GM12801 (cell line): ENCODE measurements around the gene NLRP6.

Source experiments
- CTCF ChIP-seq: IDR thresholded peaks from one replicate; pipeline ENCODE4 v1.5.1; 2011; ENCODE audit warnings: control low read depth; ENCODE audit not compliant: insufficient read length; ENCODE audit errors: extremely low read depth

NLRP6 gene

GRCh38 chr11:278001-278951, at the start of gene NLRP6:
NLRP6 (plus strand) TSS chr11:278407; CDS start chr11:278570, 163 bp downstream.
- TF ChIP-seq CTCF: no peak

DNA sequence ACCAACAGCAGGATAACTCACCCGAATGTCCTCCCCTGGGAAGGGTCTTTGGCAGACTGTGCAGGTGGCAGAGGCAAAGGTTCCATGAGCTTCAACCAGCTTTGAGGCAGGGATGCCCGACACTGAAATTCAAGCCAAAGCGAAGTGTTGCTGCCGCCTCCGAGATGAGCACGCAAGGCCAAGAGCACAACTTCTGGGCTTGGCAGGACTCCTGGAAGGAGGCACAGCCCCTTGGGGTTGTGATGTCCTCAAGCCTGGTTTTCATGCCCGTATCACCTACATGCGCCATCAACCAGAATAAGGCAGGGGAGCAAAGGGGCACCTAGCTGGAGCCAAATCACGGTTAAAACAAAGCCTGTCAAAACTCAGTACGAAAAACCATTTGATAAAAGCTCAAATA, 47.8 kb upstream of the NLRP6 start:
- no peak for TF ChIP-seq CTCF

- no peak for TF ChIP-seq CTCF
Observed at GRCh38 chr11:232783-233565, 45.2 kb upstream of the NLRP6 start.

DNA sequence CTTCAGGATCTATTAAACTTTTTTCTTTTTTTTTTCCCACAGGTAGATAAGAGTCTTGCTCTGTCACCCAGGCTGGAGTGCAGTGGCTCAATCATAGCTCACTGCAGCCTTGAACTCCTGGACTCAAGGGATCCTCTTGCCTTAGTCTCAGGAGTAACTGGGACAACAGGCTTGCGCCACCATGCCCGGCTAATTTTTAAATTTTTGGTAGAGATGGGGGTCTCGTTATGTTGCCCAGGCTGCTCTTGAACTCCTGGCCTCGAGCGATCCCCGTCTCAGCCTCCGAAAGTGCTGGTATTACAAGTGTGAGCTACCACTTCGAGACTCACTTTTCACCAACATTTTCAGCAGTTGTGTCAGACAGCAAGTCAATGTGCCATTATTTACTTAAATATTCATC, 43.0 kb upstream of the NLRP6 start:
- no peak for TF ChIP-seq CTCF

DNA sequence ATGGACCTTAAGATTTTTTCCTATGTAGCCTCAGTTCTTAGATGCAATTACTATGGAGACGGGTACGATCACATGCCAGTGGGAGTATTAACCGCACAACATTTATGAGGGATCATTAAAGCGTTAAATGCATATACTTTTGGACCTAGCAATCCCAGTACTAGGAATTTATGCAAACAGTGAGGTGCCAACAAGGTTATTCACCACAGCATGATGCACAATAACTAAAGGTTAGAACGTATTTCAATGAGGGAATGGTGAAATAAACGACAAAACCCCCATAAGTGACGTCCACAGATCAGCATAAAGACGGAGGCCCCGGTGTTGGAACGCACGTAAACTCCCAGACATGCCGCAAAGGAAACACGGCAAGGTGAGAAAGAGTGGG, 42.6 kb upstream of the NLRP6 start:
- no peak for TF ChIP-seq CTCF

GRCh38 chr11:235997-236773, 42.0 kb upstream of the NLRP6 start, which contains the start of gene SIRT3:
SIRT3 (minus strand) TSS chr11:236342; CDS start chr11:236328, 14 bp downstream.
- TF ChIP-seq CTCF: no peak
